WERI-Rb-1 (cell line): ENCODE results near the gene SP9.
A peak's percentile ranks its signal among the peaks of the same experiment; 100 is the strongest.

Experiments used
- DNase-seq: peaks from one replicate; pipeline ENCODE4 v3.0.0-alpha.2; 2020
- H3K27ac ChIP-seq: fragments of 250-450 bp; sonication (Bioruptor Pico); 2 replicates; pipeline ENCODE4 v1.5.1; 2020; ENCODE audit warnings: mild to moderate bottlenecking, moderate library complexity
- H3K27me3 ChIP-seq: fragments of 250-450 bp; sonication (Bioruptor Pico); 2 replicates; pipeline ENCODE4 v1.5.1; 2021; ENCODE audit warnings: mild to moderate bottlenecking, low read depth, moderate library complexity; ENCODE audit not compliant: insufficient read depth, severe bottlenecking
- H3K36me3 ChIP-seq: fragments of 250-450 bp; sonication (Bioruptor Pico); 2 replicates; pipeline ENCODE4 v1.5.1; 2020; ENCODE audit warnings: mild to moderate bottlenecking, moderate library complexity
- H3K4me3 ChIP-seq: 2 replicates; pipeline ENCODE4 v1.5.1; 2011; ENCODE audit warnings: low read depth, mild to moderate bottlenecking, control low read depth, low read length
- H3K9me3 ChIP-seq: fragments of 250-450 bp; sonication (Bioruptor Pico); 2 replicates; pipeline ENCODE4 v1.5.1; 2021; ENCODE audit warnings: mild to moderate bottlenecking, moderate library complexity; ENCODE audit not compliant: severe bottlenecking
- CTCF ChIP-seq: IDR thresholded peaks from 2 replicates; pipeline ENCODE4 v1.5.1; 2011; ENCODE audit warnings: low read depth, mild to moderate bottlenecking, control low read depth, inconsistent platforms, low read length

SP9 gene

GRCh38 chr2:174334781-174335251 lies at the start of gene SP9:
Gene SP9 (plus strand): TSS chr2:174334954. CDS start chr2:174335093, 139 bp downstream.
- H3K27ac ChIP-seq = peak within 1 kb of the TSS; percentile 83
- no peak for TF ChIP-seq CTCF
- peak; percentile 93 for DNase-seq

GRCh38 chr2:174286172-174286571 lies 48.6 kb upstream of the SP9 start:
- DNase-seq = no peak
- no peak for TF ChIP-seq CTCF
- Histone ChIP-seq H3K9me3 (peaks cover 4% of the 10 kb centered on the region), H3K36me3 (no peaks in the 10 kb centered on the region), H3K27ac (no peak overlapping the region), H3K4me3 (no peak overlapping the region), H3K27me3 (no peaks in the 10 kb centered on the region)

More at GRCh38 chr2:174334781-174335251, at the start of gene SP9:
- H3K9me3 ChIP-seq = no peaks in the 10 kb centered on the region
- H3K4me3 ChIP-seq = peak within 1 kb of the TSS; percentile 80
- H3K27me3 ChIP-seq = no peaks in the 10 kb centered on the region
- H3K36me3 ChIP-seq = peaks cover 20% of the 10 kb centered on the region

GRCh38 chr2:174292908-174293307 lies 41.8 kb upstream of the SP9 start:
- no peak for TF ChIP-seq CTCF
- Histone ChIP-seq H3K4me3 (no peak overlapping the region), H3K9me3 (peaks cover 4% of the 10 kb centered on the region), H3K36me3 (no peaks in the 10 kb centered on the region), H3K27me3 (no peaks in the 10 kb centered on the region), H3K27ac (no peak overlapping the region)
- DNase-seq = no peak

- no peaks in the 10 kb centered on the region for H3K27me3 ChIP-seq
- no peak for DNase-seq
These were observed 34.6 kb upstream of the SP9 start for GRCh38 chr2:174300114-174300513.

GRCh38 chr2:174312581-174313234 lies 22.0 kb upstream of the SP9 start:
- no peak overlapping the region for H3K27ac ChIP-seq
- no peak for TF ChIP-seq CTCF
- H3K27me3 ChIP-seq = no peaks in the 10 kb centered on the region
- H3K36me3 ChIP-seq = no peaks in the 10 kb centered on the region
- no peaks in the 10 kb centered on the region for H3K9me3 ChIP-seq
- H3K4me3 ChIP-seq = no peak overlapping the region
- no peak for DNase-seq

More at GRCh38 chr2:174300114-174300513, 34.6 kb upstream of the SP9 start:
- H3K4me3 ChIP-seq = no peak overlapping the region
- TF ChIP-seq CTCF = no peak
- no peaks in the 10 kb centered on the region for H3K9me3 ChIP-seq
- H3K36me3 ChIP-seq = no peaks in the 10 kb centered on the region
- H3K27ac ChIP-seq = no peak overlapping the region

GRCh38 chr2:174322149-174322548 lies 12.6 kb upstream of the SP9 start:
- no peak for TF ChIP-seq CTCF
- no peak for DNase-seq
- Histone ChIP-seq H3K27me3 (no peaks in the 10 kb centered on the region), H3K36me3 (no peaks in the 10 kb centered on the region), H3K4me3 (no peak overlapping the region), H3K27ac (no peak overlapping the region), H3K9me3 (no peaks in the 10 kb centered on the region)
